GM19193 (cell line): Measurements from ENCODE around the gene C19orf44.
A peak's percentile ranks its signal among the peaks of the same experiment; 100 is the strongest.

Experiments used
- POLR2A ChIP-seq: IDR thresholded peaks from 4 replicates; pipeline ENCODE4 v1.6.1; 2011; ENCODE audit not compliant: insufficient read depth, insufficient read length; ENCODE audit errors: extremely low read depth

The C19orf44 gene

DNA sequence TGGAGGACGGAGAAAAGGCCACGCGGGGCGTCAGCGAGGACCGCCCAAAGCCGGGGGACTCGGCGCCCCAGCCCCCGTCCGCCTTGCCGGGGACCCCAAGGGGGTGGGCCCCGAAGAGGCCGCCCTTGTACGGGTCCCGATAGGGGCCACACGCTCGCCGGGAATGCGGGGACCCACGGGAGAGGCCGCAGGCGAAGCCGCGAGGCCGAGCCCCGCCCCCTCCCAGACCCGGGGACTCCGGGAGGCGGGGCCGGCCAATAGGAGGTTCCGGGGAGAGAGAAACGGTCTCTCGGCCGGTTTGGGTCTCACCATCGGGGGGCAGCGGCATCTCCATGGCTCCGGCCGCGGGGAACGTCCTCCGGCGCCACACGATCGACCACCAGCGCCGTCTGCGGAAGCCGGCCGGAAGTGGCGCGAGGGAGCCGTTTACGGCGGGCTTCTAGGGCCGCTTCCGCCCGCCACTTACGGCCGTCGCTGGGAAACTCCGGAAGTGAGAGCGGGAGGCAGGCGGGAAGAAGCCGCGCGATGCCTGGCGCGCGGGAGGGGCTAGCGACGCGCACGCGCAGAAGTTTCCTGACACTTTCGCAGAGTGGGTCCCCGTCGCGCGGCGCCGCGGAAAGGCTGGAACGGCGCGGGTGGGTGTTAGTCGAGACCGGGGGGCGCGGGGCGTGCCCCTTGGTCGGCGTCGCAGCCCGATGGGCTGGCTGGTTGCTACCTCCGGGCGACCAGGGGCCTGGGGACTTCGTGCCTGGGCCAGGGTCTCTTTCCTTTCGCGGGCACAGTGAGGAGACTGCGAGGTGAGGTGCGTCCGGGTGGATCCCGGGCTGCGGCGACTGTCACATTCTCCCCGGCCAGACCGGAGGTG is 46.1 kb downstream of the C19orf44 start, which contains the start of gene CHERP:
Gene CHERP, minus strand, starts transcription at position 393 of the 865 bp plus-strand sequence. Its CDS starts 59 bp downstream, at position 334.
- TF ChIP-seq POLR2A = peak; percentile 91

GRCh38 chr19:16542910-16543472 is 46.8 kb downstream of the C19orf44 start:
- TF ChIP-seq POLR2A = no peak

DNA sequence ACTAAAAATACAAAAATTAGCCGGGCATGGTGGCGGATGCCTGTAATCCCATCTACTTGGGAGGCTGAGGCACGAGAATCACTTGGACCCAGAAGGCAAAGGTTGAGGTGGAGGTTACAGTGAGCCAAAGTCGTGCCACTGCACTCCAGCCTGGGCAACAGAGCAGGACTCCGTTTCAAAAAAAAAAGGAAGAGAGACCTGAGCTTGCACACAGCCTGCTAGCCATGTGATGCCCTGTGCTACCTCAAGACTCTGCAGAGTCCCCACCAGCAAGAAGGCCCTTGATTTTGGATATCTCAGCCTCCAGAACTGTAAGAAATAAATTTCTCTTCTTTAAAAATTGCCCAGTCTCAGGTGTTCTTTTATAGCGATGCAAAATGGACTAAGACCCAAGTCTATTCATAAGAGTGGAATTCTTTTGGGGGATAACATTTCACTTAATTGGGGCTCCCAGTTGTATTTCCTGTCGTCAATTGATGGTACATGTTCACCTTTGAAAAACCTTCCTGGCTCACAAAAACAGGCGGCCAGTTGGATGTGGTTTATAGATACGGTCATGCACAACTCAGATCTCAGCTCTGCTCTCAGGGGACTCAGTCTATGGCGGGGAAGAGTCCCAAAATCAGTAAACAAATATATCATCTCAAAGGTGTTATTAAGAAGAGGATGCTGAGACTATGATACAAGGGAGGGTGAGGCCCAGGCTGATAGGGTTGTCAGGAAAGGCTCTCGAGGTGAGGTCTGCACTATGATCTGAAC is 48.5 kb downstream of the C19orf44 start:
- TF ChIP-seq POLR2A = no peak

GRCh38 chr19:16548956-16549355 is 52.8 kb downstream of the C19orf44 start:
- TF ChIP-seq POLR2A = no peak

GRCh38 chr19:16554776-16555175 is 58.6 kb downstream of the C19orf44 start:
- TF ChIP-seq POLR2A = no peak

DNA sequence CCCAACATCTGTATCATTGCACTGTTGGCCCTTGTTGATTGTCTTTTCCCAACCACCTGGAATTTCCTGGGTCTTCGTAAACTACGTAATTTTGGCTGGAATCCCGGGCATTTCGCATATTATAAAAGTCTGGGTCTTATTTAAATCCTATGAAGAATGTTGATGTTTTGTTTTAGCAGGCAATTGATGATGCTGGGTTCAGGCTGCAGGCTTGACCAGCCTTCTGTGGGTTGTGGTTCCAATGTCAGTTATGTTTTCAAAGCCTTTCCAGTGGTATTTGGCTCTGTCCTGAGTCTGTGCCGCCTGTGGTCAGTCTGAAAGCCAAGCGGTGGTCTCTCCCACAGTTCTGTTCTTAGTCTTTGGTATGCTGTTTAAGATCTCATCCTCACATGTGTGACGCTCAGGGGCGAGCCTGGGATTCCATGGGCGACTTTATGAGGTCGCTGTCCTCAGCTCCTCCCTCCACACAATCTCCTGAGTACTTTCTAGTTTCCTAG is 63.6 kb downstream of the C19orf44 start:
- no peak for TF ChIP-seq POLR2A

GRCh38 chr19:16561382-16561781 is 65.2 kb downstream of the C19orf44 start:
- no peak for TF ChIP-seq POLR2A

- TF ChIP-seq POLR2A = no peak
Measured at GRCh38 chr19:16562608-16563025, 66.4 kb downstream of the C19orf44 start.

DNA sequence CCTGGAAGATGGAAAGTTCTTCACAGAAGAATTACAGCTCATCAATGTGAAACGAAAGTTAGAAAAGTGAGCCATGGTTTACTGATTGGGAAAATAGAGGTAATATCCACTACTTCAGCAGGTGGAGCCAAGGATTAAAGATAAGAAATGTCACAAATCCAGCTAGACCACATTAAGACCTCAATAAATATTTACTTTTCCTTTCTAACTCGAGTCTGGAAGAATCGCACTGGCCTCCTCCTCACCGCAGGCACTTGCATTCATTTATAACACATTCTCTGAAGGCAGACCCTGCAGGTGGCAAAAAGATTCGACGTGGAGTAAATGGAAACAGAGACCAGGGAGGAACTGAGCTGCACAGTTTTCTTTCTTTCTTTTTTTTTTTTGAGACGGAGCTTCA is 68.6 kb downstream of the C19orf44 start:
- no peak for TF ChIP-seq POLR2A

DNA sequence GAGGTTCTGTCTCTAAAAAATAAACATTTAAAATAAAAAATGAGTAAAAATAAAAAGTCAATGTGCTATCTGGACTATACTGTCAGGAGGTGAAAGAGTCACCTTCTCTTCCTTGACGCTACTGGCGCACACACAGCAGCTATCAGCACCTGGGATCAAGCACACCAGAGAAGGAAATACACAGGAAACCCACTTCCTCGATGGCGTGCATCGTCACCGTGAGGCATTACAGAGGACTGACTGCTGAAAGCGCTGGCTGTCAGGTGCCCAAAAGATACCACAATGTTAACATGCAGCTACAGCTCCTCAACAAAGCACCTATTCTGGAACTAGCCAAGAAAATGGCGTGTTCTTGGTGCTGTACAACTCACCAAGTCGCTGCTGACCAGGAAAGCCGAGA is 70.0 kb downstream of the C19orf44 start:
- TF ChIP-seq POLR2A = no peak

GRCh38 chr19:16566702-16567101 is 70.5 kb downstream of the C19orf44 start:
- no peak for TF ChIP-seq POLR2A

- TF ChIP-seq POLR2A = no peak
Measured at GRCh38 chr19:16569609-16570320, 73.6 kb downstream of the C19orf44 start.
